Measurements from ENCODE around the gene RAB30. TPM values are rescaled to one million over a fixed set of nuclear protein-coding genes. Genes with fewer than 3 reads are reported as not detected.
"Not testable (repeated sequence)": the region's sequence is repeated elsewhere in the genome, so short reads cannot be mapped to it uniquely, and the experiment has no call there.

RAB30 gene
- polyA plus RNA-seq, 5 donors: 8.4 to 16.1 (median 13.2) TPM

- DNase-seq: no peak
These were observed 81.9 kb downstream of the RAB30 start for GRCh38 chr11:82989628-82990404.

DNA sequence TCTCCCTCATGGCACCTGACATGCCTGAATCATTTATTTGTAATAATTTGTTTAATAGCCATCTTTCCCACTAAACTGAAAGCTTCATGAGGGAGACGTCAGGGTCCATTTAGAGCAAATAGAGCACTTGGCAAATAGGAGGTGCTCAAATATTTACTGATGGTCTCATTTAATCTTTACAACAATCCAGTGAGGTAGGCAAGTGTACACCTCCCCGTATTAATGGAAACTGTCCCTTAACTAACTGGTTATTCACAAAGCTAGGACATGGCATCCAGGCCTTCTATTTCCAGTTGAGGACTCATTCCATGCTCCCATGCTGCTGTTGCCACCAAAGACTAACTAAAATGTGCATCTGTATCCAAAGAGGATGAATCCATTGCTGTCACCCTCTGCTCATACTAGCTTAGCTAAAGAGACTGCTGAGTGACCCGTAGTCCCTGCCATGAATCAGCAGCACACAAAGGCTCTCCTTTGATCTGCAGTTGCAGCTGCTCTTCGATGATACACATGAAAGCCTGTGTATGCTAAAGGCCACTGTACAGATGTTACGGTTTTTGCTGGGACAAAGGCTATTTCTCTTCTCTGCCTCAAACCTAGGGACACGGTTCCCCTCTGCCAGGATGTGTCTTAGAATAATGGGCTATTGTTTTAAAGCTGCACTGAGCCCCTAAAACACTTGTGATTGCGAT lies 82.6 kb downstream of the RAB30 start:
- no peak for DNase-seq

- DNase-seq: no peak
These were observed 83.7 kb downstream of the RAB30 start for GRCh38 chr11:82987997-82988396.

DNA sequence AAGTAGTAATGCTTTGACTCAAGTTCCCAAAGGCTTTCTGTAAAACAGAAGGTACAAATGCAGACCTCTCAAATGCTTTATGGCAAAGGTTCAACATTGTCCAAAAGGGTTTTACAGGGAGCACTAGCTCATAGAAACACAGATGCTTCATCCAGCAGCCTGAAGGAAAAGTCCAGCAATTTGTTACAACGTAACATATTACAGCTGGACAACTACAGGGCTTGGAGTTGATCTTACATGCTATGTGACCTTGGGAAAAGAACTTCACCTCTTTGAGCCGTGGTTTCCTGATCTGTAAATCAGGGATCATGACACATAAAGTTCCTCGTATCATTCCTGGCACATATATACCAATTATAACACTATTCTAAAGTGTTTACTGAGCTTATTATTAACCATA lies 85.3 kb downstream of the RAB30 start:
- no peak for DNase-seq

- no peak for DNase-seq
These were observed 89.8 kb downstream of the RAB30 start for GRCh38 chr11:82981852-82982251.

DNA sequence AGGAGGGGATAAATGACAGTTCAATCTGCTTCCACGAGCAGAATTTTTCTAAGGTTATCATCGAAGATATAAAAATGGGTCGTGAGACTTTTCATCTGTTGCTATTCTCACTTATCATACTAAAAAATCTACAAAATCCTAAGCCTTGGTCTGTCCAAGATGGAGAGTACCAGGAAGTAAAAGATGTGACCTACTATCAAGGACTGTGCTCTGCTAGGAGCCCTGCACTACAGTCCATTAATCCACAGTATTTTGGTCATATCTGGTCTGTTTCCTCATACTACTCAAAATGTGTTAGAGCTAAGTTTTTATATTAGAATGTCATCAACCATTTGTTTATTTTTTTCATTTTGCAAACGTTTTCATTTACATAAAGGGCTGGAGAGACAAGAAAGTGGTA lies 90.8 kb downstream of the RAB30 start:
- DNase-seq: no peak

DNA sequence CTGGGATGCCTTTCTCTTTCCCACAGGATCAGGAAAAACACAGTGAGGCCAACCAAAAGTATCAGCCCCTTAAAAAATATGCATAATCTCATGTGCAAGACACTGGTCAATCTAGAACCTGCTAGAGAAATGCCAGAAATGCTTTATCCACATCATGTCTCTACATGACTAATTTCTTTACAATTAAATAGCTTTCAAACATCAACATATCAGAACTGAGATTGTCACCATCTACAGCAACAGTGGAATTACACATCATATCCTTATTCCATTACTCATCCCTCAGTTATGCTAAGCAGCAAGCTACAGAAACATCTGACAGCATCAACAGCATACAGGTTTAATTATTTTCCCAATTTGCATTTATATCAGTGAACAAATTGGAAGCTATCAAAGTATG lies 91.4 kb downstream of the RAB30 start:
- no peak for DNase-seq

DNA sequence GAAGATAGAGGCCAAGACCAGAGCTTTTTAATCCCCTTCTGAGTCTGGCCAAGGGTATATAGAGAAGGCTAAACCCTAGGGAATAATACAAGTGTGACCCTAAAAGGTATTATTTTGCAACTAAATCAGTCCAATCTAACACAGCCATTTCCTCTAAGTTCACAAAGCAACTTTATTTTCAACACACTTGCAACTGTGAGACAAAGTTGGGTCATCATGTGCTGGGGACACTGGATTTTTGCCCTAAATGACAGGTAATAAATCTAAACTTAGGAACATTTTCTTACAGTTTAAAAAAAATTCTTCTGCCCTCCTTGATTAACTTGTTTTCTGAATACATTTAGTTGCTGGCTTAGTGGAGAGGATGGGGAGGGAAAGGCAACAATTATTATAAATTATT lies 91.9 kb downstream of the RAB30 start:
- no peak for DNase-seq

- DNase-seq: no peak
These were observed 93.1 kb downstream of the RAB30 start for GRCh38 chr11:82978422-82979099.

- DNase-seq: no peak
These were observed 94.9 kb downstream of the RAB30 start for GRCh38 chr11:82976786-82977185.

DNA sequence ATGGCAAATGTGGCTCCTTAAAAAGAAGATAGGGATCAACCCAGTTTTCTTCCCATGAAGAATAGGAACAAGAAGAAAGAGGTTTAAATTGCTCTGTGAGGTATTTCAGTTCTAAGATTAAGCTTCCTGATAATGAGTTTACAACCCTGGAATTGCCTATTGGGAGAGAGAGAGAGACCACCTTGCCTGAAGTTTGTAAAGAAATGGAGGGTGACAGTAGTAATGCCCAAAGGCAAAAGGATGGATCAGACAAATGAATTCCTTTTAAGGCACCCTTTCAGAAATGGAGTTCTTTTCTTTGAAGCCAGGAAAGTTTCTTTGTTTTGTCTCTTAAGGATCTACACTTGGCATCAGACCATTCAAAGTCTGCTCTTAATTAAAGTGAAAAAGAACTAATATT lies 95.8 kb downstream of the RAB30 start:
- DNase-seq: no peak

DNA sequence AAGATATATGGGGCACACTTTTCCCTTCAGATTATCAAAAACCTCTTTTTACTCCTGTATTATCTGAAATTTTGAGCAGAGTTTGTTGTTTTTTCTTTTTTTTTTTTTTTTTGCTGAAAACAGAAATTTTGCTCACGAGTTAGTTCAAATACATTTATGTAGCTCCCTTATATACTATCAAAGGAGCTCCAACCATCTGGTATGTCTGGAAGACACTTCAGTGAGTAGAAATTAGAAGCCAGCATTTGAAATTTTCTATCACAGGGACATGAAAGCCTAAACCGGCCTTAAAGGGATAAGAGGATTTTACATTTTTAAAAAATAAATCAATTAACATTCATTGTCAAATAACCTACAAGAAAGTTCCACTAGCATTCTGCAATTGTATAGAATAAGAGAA lies 96.8 kb downstream of the RAB30 start:
- DNase-seq: no peak

- DNase-seq: no peak
These were observed 97.6 kb downstream of the RAB30 start for GRCh38 chr11:82974135-82974534.

DNA sequence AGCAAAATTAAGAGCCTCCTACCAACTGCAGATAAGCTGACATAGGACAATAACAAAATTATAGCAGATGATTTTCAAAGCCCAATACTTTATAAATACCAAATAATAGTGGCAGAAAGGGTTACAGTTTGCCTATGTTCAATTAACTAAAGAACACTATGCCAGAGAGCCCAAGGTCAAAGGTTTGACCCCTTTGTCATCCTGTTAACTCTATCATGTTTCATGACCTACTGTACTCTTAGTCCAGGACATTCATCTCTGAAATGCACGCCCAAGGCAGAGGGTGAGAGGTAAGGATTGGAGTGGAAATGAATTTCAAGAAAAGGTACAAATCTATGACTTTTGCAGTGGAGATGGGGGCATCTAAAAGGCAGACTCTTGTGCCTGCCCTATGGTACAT lies 99.6 kb downstream of the RAB30 start:
- DNase-seq: no peak

DNA sequence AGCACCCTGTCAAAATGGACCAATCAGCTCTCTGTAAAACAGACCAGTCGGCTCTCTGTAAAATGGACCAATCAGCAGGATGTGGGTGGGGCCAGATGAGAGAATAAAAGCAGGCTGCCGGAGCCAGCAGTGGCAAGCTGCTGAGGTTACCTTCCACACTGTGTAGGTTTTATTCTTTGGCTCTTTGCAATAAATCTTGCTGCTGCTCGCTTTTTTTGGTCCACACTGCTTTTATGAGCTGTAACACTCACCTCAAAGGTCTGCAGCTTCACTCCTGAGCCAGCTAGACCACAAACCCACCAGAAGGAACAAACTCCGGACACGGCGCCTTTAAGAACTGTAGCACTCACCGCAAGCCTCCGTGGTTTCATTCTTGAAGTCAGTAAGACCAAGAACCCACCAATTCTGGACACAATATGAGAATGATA lies 100.2 kb downstream of the RAB30 start:
- not testable (repeated sequence) for DNase-seq

DNA sequence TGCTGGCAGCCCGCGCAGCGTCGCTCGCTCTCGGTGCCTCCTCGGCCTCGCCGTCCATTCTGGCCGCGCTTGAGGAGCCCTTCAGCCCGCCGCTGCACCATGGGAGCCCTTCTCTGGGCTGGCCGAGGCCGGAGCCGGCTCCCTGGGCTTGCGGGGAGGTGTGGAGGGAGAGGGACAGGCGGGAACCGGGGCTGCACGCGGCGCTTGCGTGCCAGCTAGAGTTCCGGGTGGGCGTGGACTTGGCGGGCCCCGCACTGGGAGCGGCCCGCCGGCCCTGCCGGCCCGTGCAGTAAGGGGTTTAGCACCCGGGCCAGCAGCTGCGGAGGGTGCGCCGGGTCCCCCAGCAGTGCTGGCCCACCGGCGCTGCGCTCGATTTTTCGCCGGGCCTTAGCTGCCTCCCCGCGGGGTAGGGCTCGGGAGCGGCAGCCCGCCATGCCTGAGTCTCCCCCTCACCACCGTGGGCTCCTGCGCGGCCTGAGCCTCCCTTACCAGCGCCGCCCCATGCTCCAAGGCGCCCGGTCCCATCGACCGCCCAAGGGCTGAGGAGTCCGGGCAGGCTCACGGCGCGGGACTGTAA lies 101.1 kb downstream of the RAB30 start:
- not testable (repeated sequence) for DNase-seq

DNA sequence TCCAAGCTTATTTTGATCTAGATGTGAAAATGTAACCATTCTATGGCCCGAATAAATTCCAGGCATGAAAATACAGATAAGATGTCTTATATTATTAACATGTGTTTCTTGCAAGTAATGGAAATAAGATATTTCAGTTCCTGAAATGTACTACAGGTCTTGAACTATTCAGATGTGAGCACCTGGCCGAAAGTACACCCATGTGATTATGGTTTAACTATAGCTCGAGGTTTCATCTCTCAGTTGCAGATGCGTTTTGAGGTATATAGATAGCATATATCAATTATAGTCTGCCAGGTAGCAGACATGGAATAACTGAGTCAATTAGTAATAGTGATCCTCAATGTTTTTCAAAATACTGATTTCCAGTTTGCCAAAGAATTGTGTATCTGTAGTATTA lies 101.9 kb downstream of the RAB30 start:
- DNase-seq: no peak

DNA sequence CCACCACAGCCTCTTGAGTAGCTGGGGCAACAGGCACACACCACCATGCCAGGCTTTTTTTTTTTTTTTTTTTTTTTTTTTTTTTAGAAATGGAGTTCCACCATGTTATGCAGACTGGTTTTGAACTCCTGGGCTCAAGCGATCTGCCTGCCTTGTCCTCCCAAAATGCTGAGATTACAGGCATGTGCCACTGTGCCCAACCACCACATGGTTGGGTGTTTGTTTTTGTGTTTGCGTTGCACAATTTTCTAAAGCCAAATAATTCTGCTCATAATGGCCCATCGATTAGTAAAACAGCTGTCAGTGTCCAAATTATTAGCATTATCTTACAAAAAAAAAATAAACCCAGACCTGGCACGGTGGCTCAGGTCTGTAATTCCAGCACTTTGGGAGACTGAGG lies 104.3 kb downstream of the RAB30 start:
- DNase-seq: no peak

DNA sequence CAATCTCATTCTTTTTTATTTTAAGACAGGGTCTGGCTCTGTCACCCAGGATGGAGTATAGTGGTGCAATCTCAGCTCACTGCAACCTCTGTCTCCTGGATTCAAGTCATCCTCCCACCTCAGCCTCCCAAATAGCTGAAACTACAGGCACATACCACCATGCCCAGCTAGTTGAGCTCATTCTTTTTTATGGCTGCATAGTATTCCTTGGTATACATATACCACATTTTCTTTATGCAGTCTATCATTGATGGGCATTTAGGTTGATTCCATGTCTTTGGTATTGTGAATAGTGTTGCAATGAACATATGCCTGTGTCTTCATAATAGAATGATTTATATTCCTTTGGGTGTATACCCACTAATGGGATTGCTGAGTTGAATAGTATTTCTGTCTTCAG lies 109.7 kb downstream of the RAB30 start:
- DNase-seq: not testable (repeated sequence)

- no peak for DNase-seq
These were observed 110.9 kb downstream of the RAB30 start for GRCh38 chr11:82960779-82961143.

GRCh38 chr11:82959987-82960778 lies 111.5 kb downstream of the RAB30 start:
- no peak for DNase-seq

All from right lung (tissue), 5 donors.